ENCODE data around the gene EPHB2.
"Not testable (repeated sequence)": the region's sequence is repeated elsewhere in the genome, so short reads cannot be mapped to it uniquely, and the experiment has no call there.

Gene EPHB2

GRCh38 chr1:22920026-22920733 lies 209.5 kb downstream of the EPHB2 start:
- DNase-seq, result no peak

- DNase-seq, result no peak
These were observed 210.3 kb downstream of the EPHB2 start for GRCh38 chr1:22920734-22921451.

- DNase-seq, result no peak
These were observed 210.9 kb downstream of the EPHB2 start for GRCh38 chr1:22921452-22922126.

- DNase-seq, result no peak
These were observed 212.0 kb downstream of the EPHB2 start for GRCh38 chr1:22922640-22923039.

GRCh38 chr1:22925111-22925510 lies 214.5 kb downstream of the EPHB2 start:
- no peak for DNase-seq

GRCh38 chr1:22930240-22930912 lies 219.7 kb downstream of the EPHB2 start:
- DNase-seq, result peak; percentile 78

GRCh38 chr1:22932803-22933470 lies 222.3 kb downstream of the EPHB2 start:
- DNase-seq, result no peak

- no peak for DNase-seq
These were observed 224.8 kb downstream of the EPHB2 start for GRCh38 chr1:22935433-22935832.

- DNase-seq, result no peak
These were observed 226.0 kb downstream of the EPHB2 start for GRCh38 chr1:22936681-22937080.

- DNase-seq, result no peak
These were observed 230.6 kb downstream of the EPHB2 start for GRCh38 chr1:22941257-22941656.

GRCh38 chr1:22944346-22945055 lies 233.9 kb downstream of the EPHB2 start:
- no peak for DNase-seq

- not testable (repeated sequence) for DNase-seq
These were observed 234.5 kb downstream of the EPHB2 start for GRCh38 chr1:22945171-22945570.

GRCh38 chr1:22949822-22950331 lies 239.2 kb downstream of the EPHB2 start:
- no peak for DNase-seq

- DNase-seq, result no peak
These were observed 241.2 kb downstream of the EPHB2 start for GRCh38 chr1:22951796-22952195.

- no peak for DNase-seq
These were observed 242.0 kb downstream of the EPHB2 start for GRCh38 chr1:22952694-22953056.

- DNase-seq, result peak; percentile 50
These were observed 242.6 kb downstream of the EPHB2 start for GRCh38 chr1:22953057-22953739.

GRCh38 chr1:22953740-22954141 lies 243.1 kb downstream of the EPHB2 start:
- DNase-seq, result peak; percentile 43

- DNase-seq, result peak; percentile 45
These were observed 244.5 kb downstream of the EPHB2 start for GRCh38 chr1:22955146-22955545.

GRCh38 chr1:22957066-22957465 lies 246.4 kb downstream of the EPHB2 start:
- no peak for DNase-seq

GRCh38 chr1:22958556-22958955 lies 247.9 kb downstream of the EPHB2 start:
- no peak for DNase-seq
